Subcutaneous abdominal adipose tissue (tissue), 5 donors: ENCODE results near the gene DDAH2.

Experiments used
- H3K27ac ChIP-seq: one replicate; pipeline ENCODE4 v1.7.0; 2013; ENCODE audit warnings: low read depth, mild to moderate bottlenecking, inconsistent platforms, low read length, moderate library complexity
- H3K27me3 ChIP-seq, 5 donors: one replicate each; pipeline ENCODE4 v1.7.0; 2013; ENCODE audit warnings: low read length in 5 of 5, inconsistent platforms in 1 of 5; ENCODE audit not compliant: control insufficient read depth in 5 of 5, insufficient read depth in 4 of 5
- H3K36me3 ChIP-seq, 5 donors: one replicate each; pipeline ENCODE4 v1.7.0; 2013; ENCODE audit warnings: low read length in 5 of 5; ENCODE audit not compliant: control insufficient read depth in 5 of 5, insufficient read depth in 5 of 5
- H3K4me1 ChIP-seq, 5 donors: one replicate each; pipeline ENCODE4 v1.7.0; 2013; ENCODE audit warnings: low read length in 5 of 5, mild to moderate bottlenecking in 3 of 5, moderate library complexity in 1 of 5; ENCODE audit not compliant: control insufficient read depth in 5 of 5, insufficient read depth in 5 of 5
- H3K4me3 ChIP-seq, 5 donors: one replicate each; pipeline ENCODE4 v1.7.0; 2013; ENCODE audit warnings: low read length in 5 of 5, low read depth in 1 of 5
- H3K9ac ChIP-seq, 5 donors: one replicate each; pipeline ENCODE4 v1.7.0; 2013; ENCODE audit warnings: low read length in 5 of 5, mild to moderate bottlenecking in 4 of 5, moderate library complexity in 3 of 5
- H3K9me3 ChIP-seq, 5 donors: one replicate each; pipeline ENCODE4 v1.7.0; 2013; ENCODE audit warnings: low read length in 5 of 5; ENCODE audit not compliant: control insufficient read depth in 5 of 5
- donor health status: healthy.
- donor health status: healthy.
- donor health status: healthy.
- donor health status: healthy.
- donor health status: healthy.

DDAH2 gene

DNA sequence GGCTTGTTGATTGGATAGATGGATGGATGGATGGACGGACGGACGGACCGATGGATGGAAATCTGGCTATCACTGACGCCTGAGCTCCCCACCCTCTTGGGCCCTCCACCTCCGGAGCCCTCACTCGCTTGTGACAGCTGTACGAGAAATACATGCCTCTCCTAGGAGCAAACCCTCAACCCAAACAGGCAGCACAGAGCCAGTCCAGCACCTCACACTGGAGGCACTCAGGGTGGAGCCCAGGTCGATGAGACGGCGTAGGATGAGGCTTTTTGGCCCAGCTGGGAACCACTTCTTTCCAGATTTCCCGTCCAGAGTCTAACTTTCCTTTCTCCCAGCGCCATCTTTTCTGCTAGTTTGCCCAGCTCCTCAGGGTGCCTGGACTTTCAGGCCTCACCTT lies 45.5 kb downstream of the DDAH2 start:
- no peak overlapping the region for H3K9ac ChIP-seq
- peaks cover 0 to 23% (median 20%) of the 10 kb centered on the region in 5 donors for H3K4me1 ChIP-seq
- H3K27me3 ChIP-seq: no peaks in the 10 kb centered on the region
- no peak overlapping the region for H3K4me3 ChIP-seq
- H3K9me3 ChIP-seq: no peaks in the 10 kb centered on the region
- H3K36me3 ChIP-seq: peaks cover 0 to 38% (median 35%) of the 10 kb centered on the region in 5 donors
- no peak overlapping the region for H3K27ac ChIP-seq

DNA sequence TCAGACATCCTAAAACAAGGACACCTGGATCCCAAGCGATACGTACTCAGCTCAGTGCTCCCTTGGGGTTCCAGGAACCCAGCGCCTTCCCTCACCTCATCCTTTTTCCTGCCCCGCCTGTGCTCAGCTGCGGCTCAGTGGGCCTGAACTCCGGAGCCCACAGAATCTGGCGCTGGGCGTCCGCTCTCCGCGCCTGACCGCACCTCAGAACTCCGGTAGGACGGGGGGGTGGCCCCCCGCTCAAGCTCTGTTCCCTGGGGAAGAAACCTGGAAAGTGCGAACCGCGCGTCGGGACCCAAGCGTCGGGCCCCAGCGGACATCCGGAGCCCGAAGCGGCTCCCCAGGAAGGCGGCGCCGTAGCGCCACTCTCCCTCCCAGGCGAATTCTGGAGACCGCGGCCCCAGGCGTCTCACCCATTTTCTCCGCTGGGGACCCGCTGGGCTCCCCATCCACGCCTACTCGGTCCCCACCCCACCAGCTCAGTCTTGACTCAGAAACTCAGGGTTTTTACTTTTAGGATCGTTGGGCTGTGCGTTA lies 47.9 kb downstream of the DDAH2 start:
- Histone ChIP-seq H3K9me3 (no peaks in the 10 kb centered on the region), H3K9ac (peak overlapping the region in 4 of 5 donors; percentile 45 to 80 (median 68)), H3K27ac (peak overlapping the region; percentile 49), H3K36me3 (peaks cover 0 to 14% (median 11%) of the 10 kb centered on the region in 5 donors), H3K4me1 (peaks cover 0 to 23% (median 20%) of the 10 kb centered on the region in 5 donors), H3K4me3 (peak overlapping the region; percentile 65 to 74 (median 69)), H3K27me3 (no peaks in the 10 kb centered on the region)

DNA sequence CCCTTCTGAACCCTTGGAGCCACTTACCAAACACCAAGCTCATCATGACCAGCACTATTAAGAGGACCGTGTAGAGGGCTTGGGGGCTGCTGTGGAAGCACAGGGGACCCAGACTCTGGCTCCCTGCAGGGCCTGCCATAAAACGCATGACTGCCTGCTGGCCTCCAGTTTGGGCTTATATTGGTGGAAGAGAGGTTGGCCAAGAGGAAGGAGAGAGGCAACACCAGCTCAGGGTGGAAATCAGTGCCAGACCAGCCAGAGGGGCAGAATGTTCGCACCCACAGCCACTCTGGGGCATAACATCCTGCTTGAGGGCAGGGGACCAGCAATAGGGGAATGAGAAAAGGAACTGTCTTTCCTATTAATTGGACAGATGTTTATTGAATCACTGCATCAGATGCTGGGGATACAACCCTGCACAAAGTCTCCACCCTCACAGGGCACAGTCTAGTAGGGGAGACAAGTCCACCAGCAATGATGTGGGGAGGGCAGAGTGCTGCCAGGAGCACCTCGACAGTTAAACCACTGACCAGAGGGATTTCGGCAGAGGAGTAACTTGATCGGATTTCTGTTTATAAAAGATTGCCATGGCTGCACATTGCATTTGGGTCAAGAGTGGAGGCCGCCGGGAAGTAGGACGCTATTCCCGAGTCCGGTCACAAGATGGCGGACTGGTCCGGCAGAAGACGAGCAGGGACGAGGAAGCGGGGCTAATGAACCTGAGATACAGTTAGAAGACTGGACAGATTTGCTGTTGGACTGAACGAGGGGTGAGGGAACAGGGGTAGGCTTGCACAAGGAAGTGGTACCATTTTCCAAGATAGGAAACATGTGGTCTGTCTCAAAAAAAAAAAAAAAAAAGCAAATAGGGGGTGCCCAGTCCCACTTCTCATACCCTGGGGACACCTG lies 48.6 kb downstream of the DDAH2 start, which contains the start of gene LY6G5C:
Gene LY6G5C (minus strand): TSS at position 842 of the 909 bp plus-strand sequence. CDS start 694 bp downstream, at position 148.
- H3K4me1 ChIP-seq: peaks cover 0 to 23% (median 20%) of the 10 kb centered on the region in 5 donors
- no peaks in the 10 kb centered on the region for H3K9me3 ChIP-seq
- H3K9ac ChIP-seq: peak within 1 kb of the TSS in 4 of 5 donors; percentile 45 to 80 (median 68)
- peak within 1 kb of the TSS; percentile 65 to 74 (median 69) for H3K4me3 ChIP-seq
- H3K36me3 ChIP-seq: peaks cover 0 to 8% (median 6%) of the 10 kb centered on the region in 5 donors
- H3K27me3 ChIP-seq: no peaks in the 10 kb centered on the region
- peak within 1 kb of the TSS; percentile 49 for H3K27ac ChIP-seq

DNA sequence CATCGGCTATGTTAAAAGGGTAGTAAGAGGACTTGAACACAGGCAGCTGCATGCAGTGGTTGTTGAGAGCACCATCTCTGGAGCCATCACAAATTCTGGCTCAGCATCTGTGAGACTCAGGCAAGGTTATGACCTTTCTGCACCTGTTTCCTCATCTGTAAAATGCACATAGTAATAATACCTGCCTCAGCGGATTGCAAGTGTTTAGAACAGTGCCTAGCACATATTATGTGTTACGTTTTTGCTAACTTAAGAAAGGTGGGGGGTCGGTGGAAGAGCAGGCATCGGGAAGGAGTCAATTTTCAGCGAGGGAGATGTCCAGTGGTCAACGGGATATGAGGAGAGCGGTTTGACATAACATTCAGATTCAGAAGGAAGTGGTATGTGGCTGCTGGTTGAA lies 51.1 kb downstream of the DDAH2 start:
- Histone ChIP-seq H3K36me3 (peaks cover 0 to 15% (median 9%) of the 10 kb centered on the region in 5 donors), H3K4me1 (peaks cover 0 to 19% (median 17%) of the 10 kb centered on the region in 5 donors), H3K9me3 (no peaks in the 10 kb centered on the region), H3K27ac (no peak overlapping the region), H3K9ac (no peak overlapping the region), H3K4me3 (no peak overlapping the region), H3K27me3 (no peaks in the 10 kb centered on the region)
